Activated naive CD8-positive, alpha-beta T cell treated with anti-CD3 and anti-CD28 coated beads for 36 hours (primary cell): ENCODE measurements around the gene WDFY4. TPM values are rescaled to one million over a fixed set of nuclear protein-coding genes. Genes with fewer than 3 reads are reported as not detected.

Source experiments
- DNase-seq: peaks from one replicate; pipeline ENCODE4 v3.0.0; 2021
- H3K27ac Mint-ChIP-seq: one replicate; pipeline ENCODE4 v1.8.0; 2022; ENCODE audit warnings: mild to moderate bottlenecking, moderate library complexity, mixed read lengths
- H3K27me3 Mint-ChIP-seq: one replicate; pipeline ENCODE4 v1.8.0; 2022; ENCODE audit warnings: mild to moderate bottlenecking, mixed read lengths
- H3K36me3 Mint-ChIP-seq: one replicate; pipeline ENCODE4 v1.8.0; 2021; ENCODE audit warnings: mild to moderate bottlenecking, mixed read lengths
- H3K4me1 Mint-ChIP-seq: one replicate; pipeline ENCODE4 v1.8.0; 2021; ENCODE audit warnings: mixed read lengths
- H3K4me3 Mint-ChIP-seq: one replicate; pipeline ENCODE4 v1.8.0; 2022; ENCODE audit warnings: mild to moderate bottlenecking, moderate library complexity, mixed read lengths
- H3K9me3 Mint-ChIP-seq: one replicate; pipeline ENCODE4 v1.8.0; 2022; ENCODE audit warnings: mixed read lengths
- total RNA-seq, 2 experiments: library from RNA; stranded (reverse); gene quantifications; one replicate each; pipeline ENCODE4 v1.2.3, GENCODE V29; 2021

Gene WDFY4
- total RNA-seq, 2 experiments from 2014 or later: 0.93 to 1.2 TPM

GRCh38 chr10:48707472-48707871 lies 22.8 kb downstream of the WDFY4 start:
- Mint-ChIP-seq H3K9me3 (no peaks in the 10 kb centered on the region), H3K4me3 (no peak overlapping the region), H3K36me3 (no peaks in the 10 kb centered on the region), H3K27me3 (peaks cover under 1% of the 10 kb centered on the region), H3K4me1 (no peaks in the 10 kb centered on the region), H3K27ac (no peak overlapping the region)
- DNase-seq: no peak

GRCh38 chr10:48708144-48708543 lies 23.5 kb downstream of the WDFY4 start:
- Mint-ChIP-seq H3K4me3 (no peak overlapping the region), H3K27ac (no peak overlapping the region), H3K4me1 (no peaks in the 10 kb centered on the region), H3K36me3 (no peaks in the 10 kb centered on the region), H3K9me3 (no peaks in the 10 kb centered on the region), H3K27me3 (no peaks in the 10 kb centered on the region)
- no peak for DNase-seq

GRCh38 chr10:48710647-48711275 lies 26.1 kb downstream of the WDFY4 start:
- Mint-ChIP-seq H3K36me3 (no peaks in the 10 kb centered on the region), H3K4me1 (no peaks in the 10 kb centered on the region), H3K9me3 (peaks cover 6% of the 10 kb centered on the region), H3K27ac (no peak overlapping the region), H3K27me3 (no peaks in the 10 kb centered on the region), H3K4me3 (no peak overlapping the region)
- no peak for DNase-seq

GRCh38 chr10:48711830-48712229 lies 27.2 kb downstream of the WDFY4 start:
- Mint-ChIP-seq H3K27ac (no peak overlapping the region), H3K4me3 (no peak overlapping the region), H3K27me3 (no peaks in the 10 kb centered on the region), H3K36me3 (no peaks in the 10 kb centered on the region), H3K4me1 (no peaks in the 10 kb centered on the region), H3K9me3 (peaks cover 6% of the 10 kb centered on the region)
- no peak for DNase-seq

GRCh38 chr10:48714088-48714487 lies 29.4 kb downstream of the WDFY4 start:
- Mint-ChIP-seq H3K27ac (no peak overlapping the region), H3K9me3 (peaks cover 6% of the 10 kb centered on the region), H3K36me3 (no peaks in the 10 kb centered on the region), H3K27me3 (no peaks in the 10 kb centered on the region), H3K4me3 (no peak overlapping the region), H3K4me1 (no peaks in the 10 kb centered on the region)
- no peak for DNase-seq

- no peaks in the 10 kb centered on the region for H3K27me3 Mint-ChIP-seq
- H3K27ac Mint-ChIP-seq: no peak overlapping the region
- H3K9me3 Mint-ChIP-seq: peaks cover 6% of the 10 kb centered on the region
Observed at GRCh38 chr10:48716416-48716815, 31.7 kb downstream of the WDFY4 start.

GRCh38 chr10:48720611-48721010 lies 35.9 kb downstream of the WDFY4 start:
- no peak for DNase-seq
- H3K27ac Mint-ChIP-seq: no peak overlapping the region
- no peak overlapping the region for H3K4me3 Mint-ChIP-seq
- no peaks in the 10 kb centered on the region for H3K4me1 Mint-ChIP-seq
- H3K9me3 Mint-ChIP-seq: no peaks in the 10 kb centered on the region
- no peaks in the 10 kb centered on the region for H3K27me3 Mint-ChIP-seq
- no peaks in the 10 kb centered on the region for H3K36me3 Mint-ChIP-seq

More at GRCh38 chr10:48716416-48716815, 31.7 kb downstream of the WDFY4 start:
- no peaks in the 10 kb centered on the region for H3K4me1 Mint-ChIP-seq
- DNase-seq: no peak
- no peak overlapping the region for H3K4me3 Mint-ChIP-seq
- no peaks in the 10 kb centered on the region for H3K36me3 Mint-ChIP-seq

GRCh38 chr10:48722153-48723145 lies 37.8 kb downstream of the WDFY4 start:
- Mint-ChIP-seq H3K27me3 (no peaks in the 10 kb centered on the region), H3K4me3 (no peak overlapping the region), H3K36me3 (no peaks in the 10 kb centered on the region), H3K9me3 (no peaks in the 10 kb centered on the region), H3K27ac (no peak overlapping the region), H3K4me1 (no peaks in the 10 kb centered on the region)
- DNase-seq: no peak

GRCh38 chr10:48724127-48724526 lies 39.5 kb downstream of the WDFY4 start:
- no peak overlapping the region for H3K4me3 Mint-ChIP-seq
- no peaks in the 10 kb centered on the region for H3K27me3 Mint-ChIP-seq
- H3K9me3 Mint-ChIP-seq: no peaks in the 10 kb centered on the region
- no peaks in the 10 kb centered on the region for H3K36me3 Mint-ChIP-seq
- no peak overlapping the region for H3K27ac Mint-ChIP-seq
- no peak for DNase-seq
- no peaks in the 10 kb centered on the region for H3K4me1 Mint-ChIP-seq

- no peak overlapping the region for H3K27ac Mint-ChIP-seq
- no peaks in the 10 kb centered on the region for H3K9me3 Mint-ChIP-seq
- no peak for DNase-seq
- H3K4me3 Mint-ChIP-seq: no peak overlapping the region
- H3K4me1 Mint-ChIP-seq: no peaks in the 10 kb centered on the region
- no peaks in the 10 kb centered on the region for H3K36me3 Mint-ChIP-seq
- no peaks in the 10 kb centered on the region for H3K27me3 Mint-ChIP-seq
Observed at GRCh38 chr10:48725708-48726107, 41.0 kb downstream of the WDFY4 start.

GRCh38 chr10:48727866-48728265 lies 43.2 kb downstream of the WDFY4 start:
- Mint-ChIP-seq H3K27ac (no peak overlapping the region), H3K27me3 (no peaks in the 10 kb centered on the region), H3K4me1 (no peaks in the 10 kb centered on the region), H3K9me3 (no peaks in the 10 kb centered on the region), H3K4me3 (no peak overlapping the region), H3K36me3 (no peaks in the 10 kb centered on the region)
- no peak for DNase-seq

GRCh38 chr10:48729222-48729621 lies 44.5 kb downstream of the WDFY4 start:
- H3K9me3 Mint-ChIP-seq: no peaks in the 10 kb centered on the region
- H3K36me3 Mint-ChIP-seq: no peaks in the 10 kb centered on the region
- no peaks in the 10 kb centered on the region for H3K4me1 Mint-ChIP-seq
- no peak overlapping the region for H3K27ac Mint-ChIP-seq
- DNase-seq: no peak
- H3K4me3 Mint-ChIP-seq: no peak overlapping the region
- H3K27me3 Mint-ChIP-seq: no peaks in the 10 kb centered on the region

- no peak for DNase-seq
- no peak overlapping the region for H3K4me3 Mint-ChIP-seq
- H3K9me3 Mint-ChIP-seq: no peaks in the 10 kb centered on the region
- no peaks in the 10 kb centered on the region for H3K4me1 Mint-ChIP-seq
- no peaks in the 10 kb centered on the region for H3K36me3 Mint-ChIP-seq
- no peak overlapping the region for H3K27ac Mint-ChIP-seq
- no peaks in the 10 kb centered on the region for H3K27me3 Mint-ChIP-seq
Observed at GRCh38 chr10:48729941-48730457, 45.3 kb downstream of the WDFY4 start.

- Mint-ChIP-seq H3K4me3 (no peak overlapping the region), H3K36me3 (no peaks in the 10 kb centered on the region), H3K9me3 (no peaks in the 10 kb centered on the region), H3K27ac (no peak overlapping the region), H3K4me1 (no peaks in the 10 kb centered on the region), H3K27me3 (no peaks in the 10 kb centered on the region)
- no peak for DNase-seq
Observed at GRCh38 chr10:48731141-48731540, 46.5 kb downstream of the WDFY4 start.

GRCh38 chr10:48731654-48732053 lies 47.0 kb downstream of the WDFY4 start:
- no peaks in the 10 kb centered on the region for H3K36me3 Mint-ChIP-seq
- no peak overlapping the region for H3K4me3 Mint-ChIP-seq
- no peaks in the 10 kb centered on the region for H3K27me3 Mint-ChIP-seq
- no peaks in the 10 kb centered on the region for H3K4me1 Mint-ChIP-seq
- no peaks in the 10 kb centered on the region for H3K9me3 Mint-ChIP-seq
- no peak overlapping the region for H3K27ac Mint-ChIP-seq
- DNase-seq: no peak
